MM.1S (cell line): ENCODE results near the gene GALNT10.

ENCODE experiments used
- DNase-seq: peaks from one replicate; pipeline ENCODE4 v3.0.0-alpha.2; 2015
- H2AFZ ChIP-seq: fragments of 300-600 bp; sonication (generic); 2 replicates; pipeline ENCODE4 v1.6.0; 2016; ENCODE audit warnings: antibody characterized with exemption, low read length
- H3F3A ChIP-seq: fragments of 300-600 bp; sonication (generic); 2 replicates; pipeline ENCODE4 v1.6.1; 2016; ENCODE audit warnings: mild to moderate bottlenecking, antibody characterized with exemption, low read length, moderate library complexity, mixed read lengths; ENCODE audit not compliant: insufficient read depth
- H3K27ac ChIP-seq: fragments of 300-600 bp; sonication (generic); 2 replicates; pipeline ENCODE4 v1.5.1; 2016; ENCODE audit warnings: mild to moderate bottlenecking, low read length
- H3K27me3 ChIP-seq: fragments of 300-600 bp; sonication (generic); replicated peaks from 2 replicates; pipeline ENCODE4 v1.6.0; 2016; ENCODE audit warnings: low read length; ENCODE audit not compliant: insufficient read depth
- H3K36me3 ChIP-seq: fragments of 300-600 bp; sonication (generic); replicated peaks from 2 replicates; pipeline ENCODE4 v1.6.1; 2016; ENCODE audit warnings: mild to moderate bottlenecking, low read length, mixed read lengths; ENCODE audit not compliant: insufficient read depth
- H3K4me1 ChIP-seq: fragments of 300-600 bp; sonication (generic); 2 replicates; pipeline ENCODE4 v1.6.1; 2016; ENCODE audit warnings: low read length, mixed read lengths
- H3K4me2 ChIP-seq: fragments of 300-600 bp; sonication (generic); 2 replicates; pipeline ENCODE4 v1.6.0; 2016; ENCODE audit warnings: low read depth, low read length
- H3K4me3 ChIP-seq: fragments of 300-600 bp; sonication (generic); 2 replicates; pipeline ENCODE4 v1.5.1; 2016; ENCODE audit warnings: low read length, mixed read lengths
- H3K79me2 ChIP-seq: fragments of 300-600 bp; sonication (generic); 2 replicates; pipeline ENCODE4 v1.6.1; 2016; ENCODE audit warnings: mixed run types, low read length, mixed read lengths
- H3K9ac ChIP-seq: fragments of 300-600 bp; sonication (generic); 2 replicates; pipeline ENCODE4 v1.6.1; 2016; ENCODE audit warnings: low read length, mixed read lengths
- H3K9me2 ChIP-seq: fragments of 300-600 bp; sonication (generic); replicated peaks from 2 replicates; pipeline ENCODE4 v1.6.1; 2016; ENCODE audit warnings: mild to moderate bottlenecking, low read length, mixed read lengths; ENCODE audit not compliant: insufficient read depth
- H3K9me3 ChIP-seq: fragments of 300-600 bp; sonication (generic); replicated peaks from 2 replicates; pipeline ENCODE4 v1.6.1; 2016; ENCODE audit warnings: mild to moderate bottlenecking, low read length, mixed read lengths; ENCODE audit not compliant: insufficient read depth
- H4K20me1 ChIP-seq: fragments of 300-600 bp; sonication (generic); 2 replicates; pipeline ENCODE4 v1.6.1; 2016; ENCODE audit warnings: mild to moderate bottlenecking, low read length, moderate library complexity, mixed read lengths; ENCODE audit not compliant: insufficient read depth
- CTCF ChIP-seq: fragments of 300-600 bp; sonication (generic); IDR thresholded peaks from 2 replicates; pipeline ENCODE4 v1.5.1; 2016; ENCODE audit warnings: antibody characterized with exemption, low read length, mixed read lengths
- EZH2 ChIP-seq: fragments of 300-600 bp; sonication (generic); optimal IDR thresholded peaks from 2 replicates; pipeline ENCODE3; 2017; ENCODE audit warnings: low read depth, mild to moderate bottlenecking, antibody characterized with exemption, low read length, mixed read lengths
- EZH2phosphoT487 ChIP-seq: fragments of 300-600 bp; sonication (generic); IDR thresholded peaks from 2 replicates; pipeline ENCODE4 v1.6.1; 2018; ENCODE audit warnings: antibody characterized with exemption, low read length

The GALNT10 gene

DNA sequence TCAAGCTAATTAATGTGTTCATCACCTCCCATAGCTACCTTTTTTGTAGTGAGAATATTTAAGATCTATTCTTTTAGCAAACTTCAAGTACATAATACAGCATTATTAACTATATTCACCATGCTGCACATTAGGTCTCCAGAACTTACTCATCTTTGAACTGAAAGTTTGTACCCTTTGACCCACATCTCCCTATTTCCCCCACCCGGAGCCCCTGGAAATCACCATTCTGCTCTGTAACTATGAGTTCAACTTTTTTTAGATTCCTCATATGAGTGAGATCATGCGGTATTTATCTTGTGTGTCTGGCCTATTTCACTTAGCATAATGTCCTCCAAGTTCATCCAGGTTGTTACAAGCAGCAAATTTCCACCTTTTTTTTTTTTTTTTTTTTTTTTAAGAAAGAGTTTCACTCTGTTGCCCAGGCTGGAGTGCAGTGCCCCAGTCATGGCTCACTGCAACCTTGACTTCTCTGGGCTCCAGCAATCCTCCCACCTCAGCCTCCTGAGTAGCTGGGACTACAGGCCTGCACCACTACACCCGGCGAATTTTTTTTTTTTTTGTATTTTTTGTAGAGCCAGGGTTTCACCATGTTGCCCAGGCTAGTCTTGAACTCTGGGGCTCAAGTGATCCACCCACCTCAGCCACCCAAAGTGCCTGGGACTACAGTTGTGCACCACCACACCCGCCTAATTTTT, 154.9 kb downstream of the GALNT10 start:
- Histone ChIP-seq H3F3A (no peaks in the 10 kb centered on the region), H4K20me1 (no peaks in the 10 kb centered on the region), H3K27ac (no peak overlapping the region), H3K4me2 (no peak overlapping the region), H3K9ac (no peak overlapping the region), H3K36me3 (no peaks in the 10 kb centered on the region), H3K79me2 (no peaks in the 10 kb centered on the region), H3K27me3 (no peaks in the 10 kb centered on the region), H2AFZ (no peak overlapping the region), H3K4me1 (no peaks in the 10 kb centered on the region), H3K4me3 (no peak overlapping the region), H3K9me2 (no peaks in the 10 kb centered on the region), H3K9me3 (no peaks in the 10 kb centered on the region)
- TF ChIP-seq CTCF = no peak
- no peak for TF ChIP-seq EZH2phosphoT487
- TF ChIP-seq EZH2 = no peak
- DNase-seq = no peak

- Histone ChIP-seq H3K4me1 (peaks cover 4% of the 10 kb centered on the region; the same call in 1 of the 2 replicates), H3K36me3 (no peaks in the 10 kb centered on the region), H3K27me3 (no peaks in the 10 kb centered on the region), H3K4me2 (no peak overlapping the region), H3F3A (no peaks in the 10 kb centered on the region), H2AFZ (no peak overlapping the region), H4K20me1 (no peaks in the 10 kb centered on the region), H3K4me3 (no peak overlapping the region), H3K9me3 (no peaks in the 10 kb centered on the region), H3K9ac (no peak overlapping the region), H3K27ac (no peak overlapping the region), H3K79me2 (no peaks in the 10 kb centered on the region), H3K9me2 (no peaks in the 10 kb centered on the region)
- TF ChIP-seq EZH2phosphoT487 = no peak
- TF ChIP-seq CTCF = no peak
- no peak for DNase-seq
These were observed 155.9 kb downstream of the GALNT10 start for GRCh38 chr5:154346427-154346826.

DNA sequence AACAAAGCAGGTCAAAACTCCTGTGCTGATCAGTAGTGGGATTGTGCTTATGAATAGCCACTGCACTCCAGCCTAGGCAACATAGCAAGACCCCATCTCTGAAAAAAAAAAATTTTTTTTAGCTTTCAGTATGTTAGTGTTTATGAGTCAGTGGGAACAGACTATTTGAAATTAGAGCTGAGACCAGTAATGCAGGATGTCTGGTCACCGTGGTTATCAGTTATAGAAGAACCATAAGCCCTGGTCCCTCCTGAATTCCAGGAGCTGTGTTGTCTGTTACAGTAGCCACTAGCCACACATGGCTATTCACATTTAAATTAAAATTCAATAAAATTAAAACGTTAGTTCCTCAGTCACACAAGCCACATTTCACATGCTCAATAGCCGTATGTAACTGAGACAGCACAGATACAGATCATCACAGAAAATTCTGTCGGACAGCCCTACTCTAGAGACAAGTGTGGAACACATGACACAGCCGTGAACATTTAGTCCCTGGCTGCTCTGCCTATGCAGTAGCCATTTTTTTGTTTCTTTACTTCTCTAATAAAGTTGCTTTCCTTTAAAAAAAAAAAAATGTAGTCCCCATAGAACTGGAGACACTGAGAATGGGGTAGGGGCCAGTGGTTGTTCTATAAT, 159.2 kb downstream of the GALNT10 start:
- no peak for TF ChIP-seq CTCF
- TF ChIP-seq EZH2 = no peak
- no peak for TF ChIP-seq EZH2phosphoT487
- H3K79me2 ChIP-seq = no peaks in the 10 kb centered on the region
- no peaks in the 10 kb centered on the region for H4K20me1 ChIP-seq
- H3K9ac ChIP-seq = no peak overlapping the region
- H3K4me3 ChIP-seq = no peak overlapping the region
- H3K4me2 ChIP-seq = no peak overlapping the region
- no peaks in the 10 kb centered on the region for H3K36me3 ChIP-seq
- no peaks in the 10 kb centered on the region for H3K9me3 ChIP-seq
- H3K27me3 ChIP-seq = no peaks in the 10 kb centered on the region
- 0 out of 2 replicates have a peak, but pooled peaks cover 5% of the 10 kb centered on the region for H3F3A ChIP-seq
- DNase-seq = no peak
- no peak overlapping the region for H2AFZ ChIP-seq
- no peak overlapping the region for H3K27ac ChIP-seq
- H3K4me1 ChIP-seq = peaks cover 20% of the 10 kb centered on the region
- no peaks in the 10 kb centered on the region for H3K9me2 ChIP-seq
